HG03521 (cell line): ENCODE measurements around the gene FADS3.
"Not testable (repeated sequence)": the region's sequence is repeated elsewhere in the genome, so short reads cannot be mapped to it uniquely, and the experiment has no call there.

Experiments
- ATAC-seq: cut with Tn5 transposase; IDR thresholded peaks from one replicate; pipeline ENCODE4 v1.9.1; 2021; ENCODE audit warnings: mild to moderate bottlenecking, moderate library complexity; ENCODE audit not compliant: unreplicated experiment

The FADS3 gene

DNA sequence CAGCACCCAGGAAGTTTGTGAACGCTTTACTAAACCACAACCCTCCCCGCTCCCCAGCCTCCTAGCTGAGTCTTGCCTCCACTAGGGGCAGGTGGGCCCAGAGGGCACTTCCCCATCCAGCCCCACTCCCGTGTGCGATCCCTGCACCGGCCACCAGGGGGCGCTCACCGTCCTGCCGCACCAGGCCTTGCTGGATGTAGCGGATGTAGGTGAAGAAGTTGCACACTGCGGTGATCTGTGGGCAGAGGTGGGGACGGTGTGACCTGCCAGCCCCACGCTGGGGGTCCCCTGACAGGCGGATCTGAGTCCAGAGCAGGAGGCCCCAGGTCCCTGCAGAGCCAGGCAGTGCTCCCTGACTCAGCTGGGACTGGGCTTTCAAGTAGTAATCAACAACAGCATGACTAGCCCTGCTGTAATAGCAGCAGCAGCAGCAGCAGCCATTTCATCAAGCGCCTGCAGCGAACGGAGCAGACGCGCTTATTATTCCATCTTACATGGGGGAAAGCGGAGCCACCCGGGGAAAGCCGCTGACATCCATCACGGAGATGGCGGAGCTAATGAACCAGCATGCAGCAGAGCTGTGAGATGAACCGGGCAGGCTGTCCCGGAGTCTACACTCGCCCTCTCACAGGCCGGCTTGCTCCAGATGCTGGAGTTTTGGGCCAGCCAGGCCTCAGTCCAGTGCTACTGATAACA is 7.9 kb upstream of the FADS3 start:
- ATAC-seq: peak; percentile 52

DNA sequence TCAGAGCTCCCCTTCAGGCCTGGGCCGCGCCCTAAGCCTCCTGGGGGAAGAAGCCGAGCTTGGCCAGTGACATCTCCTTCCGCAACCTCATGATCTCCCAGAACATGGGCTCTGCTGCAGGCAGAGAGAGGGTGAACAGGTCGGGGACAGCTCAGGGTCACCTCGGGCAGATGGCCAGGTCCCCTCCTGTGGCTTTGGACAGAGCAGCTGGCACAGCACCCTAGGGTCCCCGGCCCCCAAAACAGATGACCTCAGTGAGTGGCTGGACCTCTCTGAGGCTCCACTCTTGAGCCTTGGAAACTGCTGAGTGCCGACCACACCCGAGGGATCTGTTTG is 6.9 kb upstream of the FADS3 start:
- ATAC-seq: no peak

DNA sequence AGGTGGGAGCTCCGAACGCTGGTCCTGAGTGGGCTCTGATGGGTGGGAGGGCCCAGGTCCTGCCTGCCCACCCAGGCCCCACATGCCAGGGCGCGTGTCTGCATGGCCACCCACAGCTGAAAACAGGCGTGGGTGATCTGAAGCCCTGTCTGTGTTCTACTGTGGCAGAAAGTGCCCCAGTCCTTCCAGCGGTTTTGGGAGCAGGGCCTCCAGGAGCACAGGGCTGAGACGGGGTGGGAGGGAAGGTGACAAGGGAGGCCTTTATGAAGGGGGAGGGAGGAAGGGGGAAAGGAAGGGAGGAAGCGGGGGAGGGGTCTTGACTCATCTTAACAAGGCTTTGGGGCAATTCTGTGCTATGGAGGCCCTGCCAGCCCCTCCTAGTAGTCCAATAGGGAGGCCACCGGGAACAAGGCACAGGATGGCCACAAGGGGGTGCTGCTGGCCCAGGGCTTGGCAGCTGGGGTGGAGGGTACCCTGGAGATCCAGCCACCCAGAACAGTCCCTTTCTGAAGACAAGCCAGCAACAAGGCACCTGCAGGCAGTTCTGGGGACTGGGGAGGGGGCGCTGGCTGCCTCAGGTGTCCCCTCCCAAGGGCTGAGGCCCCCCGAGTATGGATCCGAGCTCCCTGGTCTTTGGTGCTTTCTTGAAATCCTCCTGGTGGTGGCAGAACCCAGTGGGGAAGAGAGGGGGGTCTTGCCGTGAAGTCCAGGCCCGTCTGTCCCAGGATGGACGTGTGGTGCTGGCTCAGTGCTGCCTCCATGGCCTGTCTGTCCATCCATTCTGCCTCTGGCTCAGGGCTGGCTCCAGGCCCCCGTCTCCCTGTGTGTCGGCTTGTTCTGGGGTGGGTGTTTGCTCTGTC is 6.3 kb upstream of the FADS3 start:
- no peak for ATAC-seq

DNA sequence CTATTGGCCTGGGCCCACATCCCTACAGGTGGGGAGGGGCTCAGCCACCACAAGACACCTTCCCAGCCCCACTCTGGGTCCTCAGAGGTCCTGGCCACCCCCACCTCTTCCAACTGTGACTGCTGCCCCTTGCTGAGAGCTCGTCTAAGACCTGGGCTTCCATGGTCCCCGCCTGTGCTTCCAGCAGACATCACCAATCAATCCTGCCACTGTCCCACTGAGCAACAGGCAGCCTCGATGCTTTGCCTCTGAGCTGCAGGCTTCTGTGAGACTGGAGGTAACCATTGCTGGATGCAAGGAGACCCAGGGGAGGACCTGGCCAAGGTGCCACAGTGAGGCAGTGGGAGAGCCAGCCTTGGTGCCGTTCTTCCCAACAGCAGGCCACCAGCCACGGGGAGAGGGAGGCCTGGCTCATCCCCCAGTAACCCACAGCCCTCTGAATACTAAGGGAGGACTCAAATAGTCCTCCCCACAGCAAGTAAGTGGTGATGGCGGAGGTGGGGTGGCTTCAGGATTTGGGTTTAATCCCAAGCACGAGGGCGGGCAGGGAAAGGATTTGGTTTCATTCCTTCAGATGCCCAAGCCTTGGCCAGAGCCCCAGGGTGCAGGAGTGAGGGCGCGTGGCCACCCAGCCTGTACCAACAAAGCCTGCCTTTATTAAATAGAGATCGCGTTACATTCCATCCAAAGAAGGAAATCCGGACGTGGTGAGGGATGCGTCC is 5.5 kb upstream of the FADS3 start:
- ATAC-seq: no peak

DNA sequence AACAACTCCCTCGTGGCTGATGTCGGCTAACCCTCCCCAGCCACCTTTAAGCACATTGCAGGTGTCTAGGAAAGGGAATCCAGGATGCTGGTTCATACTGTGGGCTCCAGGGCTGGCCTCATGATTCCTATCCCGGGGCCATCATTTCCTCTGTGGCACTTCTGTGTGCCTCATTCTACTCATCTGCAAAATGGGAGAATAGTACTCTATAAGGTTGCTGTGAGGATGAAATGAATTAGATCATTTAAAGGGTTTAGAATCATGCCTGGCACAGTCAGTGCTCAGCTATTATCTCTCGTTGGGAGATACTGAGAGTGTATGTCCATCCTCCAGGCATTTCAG is 4.3 kb upstream of the FADS3 start:
- ATAC-seq: no peak

DNA sequence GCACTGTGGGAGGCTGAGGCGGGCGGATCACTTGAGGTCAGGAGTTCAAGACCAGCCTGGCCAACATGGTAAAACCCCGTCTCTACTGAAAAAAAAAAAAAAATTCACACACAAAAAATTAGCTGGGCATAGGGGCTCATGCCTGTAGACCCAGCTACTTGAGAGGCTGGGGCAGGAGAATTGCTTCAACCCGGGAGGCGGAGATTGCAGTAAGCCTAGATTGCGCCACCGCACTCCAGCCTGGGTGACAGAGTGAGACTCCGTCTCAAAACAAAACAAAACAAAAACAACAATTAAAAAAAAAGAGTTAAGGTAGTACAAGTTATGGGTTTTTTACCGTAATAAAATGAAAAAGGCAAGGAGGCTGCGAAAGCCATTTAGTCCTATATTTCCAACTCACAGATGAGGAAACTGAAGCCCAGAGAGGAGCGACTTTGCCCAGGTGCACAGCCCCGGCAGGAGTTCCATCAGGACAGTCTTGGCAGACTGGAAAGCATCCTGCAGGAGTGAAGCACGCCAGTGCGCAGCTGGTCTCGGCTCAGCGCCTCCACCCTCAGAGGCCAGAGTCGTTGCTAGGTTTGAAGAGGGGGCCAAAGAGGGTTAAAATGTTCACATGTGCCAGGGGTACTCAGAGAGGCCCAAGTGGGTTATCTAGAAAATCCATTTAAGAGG is 3.8 kb upstream of the FADS3 start:
- ATAC-seq: no peak

DNA sequence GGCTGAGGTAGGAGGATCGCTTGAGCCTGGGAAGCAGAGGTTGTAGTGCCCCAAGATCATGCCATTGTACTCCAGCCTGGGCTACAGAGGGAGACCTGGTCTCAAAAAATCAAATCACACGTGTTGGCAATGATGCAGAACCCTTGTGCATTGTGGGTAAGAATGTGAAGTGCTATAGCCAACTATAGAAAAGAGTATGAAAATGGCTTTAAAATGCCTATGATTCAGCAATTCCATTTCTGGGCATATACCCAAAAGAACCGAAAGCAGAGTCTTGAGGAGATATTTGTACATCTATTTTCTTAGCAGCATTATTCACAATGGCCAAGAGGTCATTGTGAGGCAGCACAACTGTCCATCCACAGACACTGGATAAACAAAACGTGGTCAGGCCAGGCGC is 2.6 kb upstream of the FADS3 start:
- no peak for ATAC-seq

DNA sequence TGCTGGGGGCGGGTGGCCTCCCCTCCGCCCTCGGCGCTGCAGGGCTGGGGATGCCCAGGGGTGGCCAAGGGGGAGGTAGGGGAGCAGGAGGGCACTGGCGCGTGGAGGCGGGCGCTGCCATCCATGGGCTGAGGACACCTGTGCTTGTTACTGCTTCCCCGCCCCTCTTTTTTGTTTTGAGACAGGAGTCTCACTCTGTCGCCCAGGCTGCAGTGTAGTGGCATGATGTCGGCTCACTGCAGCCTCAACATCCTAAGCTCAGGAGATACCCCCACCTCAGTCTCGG is 683 bp upstream of the FADS3 start:
- ATAC-seq: peak; percentile 27

DNA sequence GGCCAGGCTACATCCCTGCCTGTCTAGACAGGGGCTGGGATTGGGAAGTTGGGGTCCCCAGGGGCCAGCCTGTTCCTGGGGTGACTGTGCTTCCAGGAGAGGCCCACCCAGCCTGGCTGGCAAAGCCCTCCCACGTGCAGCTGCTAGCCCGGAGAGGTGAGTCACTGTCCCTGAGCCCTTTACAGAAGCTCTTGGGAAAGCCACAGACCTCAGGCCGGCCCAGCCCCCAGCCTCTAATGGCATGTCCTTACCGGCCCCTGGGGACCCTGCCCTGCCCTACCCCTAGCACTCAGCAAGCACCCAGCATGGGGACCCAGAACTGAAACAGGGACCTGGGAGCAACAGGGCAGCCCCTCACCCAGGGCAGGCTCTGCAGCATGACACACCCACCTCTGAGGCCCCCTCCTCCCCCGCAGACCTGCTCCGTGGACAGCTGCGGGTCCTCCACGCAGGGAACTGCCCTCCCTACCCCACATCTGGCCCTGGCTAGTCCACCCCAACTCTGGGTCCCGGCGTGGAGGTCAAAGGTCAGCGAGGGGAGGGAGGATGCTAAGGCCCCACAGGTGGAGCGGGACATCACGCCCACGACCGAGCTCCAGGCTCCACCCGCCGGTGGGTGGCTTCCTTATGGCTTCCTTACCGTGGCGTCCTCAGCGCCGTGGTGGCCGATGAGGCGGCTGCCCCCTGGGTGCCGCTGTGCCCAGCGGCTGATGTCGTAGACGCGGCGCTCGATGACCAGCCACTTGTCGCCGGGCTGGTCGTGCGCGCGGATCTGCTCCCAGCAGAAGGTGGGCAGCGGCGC is 615 bp downstream of the FADS3 start:
- ATAC-seq: peak; percentile 14

DNA sequence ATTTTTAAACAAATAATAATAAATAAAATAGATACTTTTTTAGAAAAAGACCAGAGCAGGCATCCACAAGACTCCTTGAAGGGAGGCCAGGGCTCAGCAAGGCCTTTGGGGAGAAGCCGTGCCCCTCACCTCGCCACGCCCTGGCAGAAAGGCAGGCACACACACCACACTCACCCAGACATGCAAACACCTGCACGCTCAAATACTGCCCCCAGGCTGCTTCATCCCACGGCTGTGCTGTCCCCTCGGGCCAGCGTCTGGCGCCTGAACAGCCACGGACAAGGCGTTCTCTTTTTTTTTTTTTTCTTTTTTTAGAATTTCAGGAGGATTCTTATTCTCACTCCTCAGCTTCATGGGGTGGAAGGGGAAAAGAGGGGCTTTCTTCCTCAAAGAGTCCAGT is 1.5 kb downstream of the FADS3 start:
- no peak for ATAC-seq

DNA sequence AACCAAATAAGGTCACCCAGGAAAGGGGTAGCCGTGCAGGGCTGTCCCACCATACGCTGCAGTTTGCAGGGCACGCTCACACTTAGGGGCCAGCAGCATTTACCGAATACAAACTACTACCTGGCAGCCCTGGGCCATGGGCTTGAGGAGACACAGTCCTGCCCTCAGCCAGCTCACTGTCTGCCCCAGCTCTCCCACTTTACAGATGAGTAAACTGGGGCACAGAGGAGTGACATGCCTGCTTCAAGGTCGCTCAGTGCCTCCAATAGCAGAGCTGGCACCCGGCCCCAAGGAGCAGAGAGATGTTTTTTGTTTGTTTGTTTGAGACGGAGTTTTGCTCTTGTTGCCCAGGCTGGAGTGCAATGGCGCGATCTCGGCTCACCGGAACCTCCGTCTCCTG is 2.8 kb downstream of the FADS3 start:
- no peak for ATAC-seq

DNA sequence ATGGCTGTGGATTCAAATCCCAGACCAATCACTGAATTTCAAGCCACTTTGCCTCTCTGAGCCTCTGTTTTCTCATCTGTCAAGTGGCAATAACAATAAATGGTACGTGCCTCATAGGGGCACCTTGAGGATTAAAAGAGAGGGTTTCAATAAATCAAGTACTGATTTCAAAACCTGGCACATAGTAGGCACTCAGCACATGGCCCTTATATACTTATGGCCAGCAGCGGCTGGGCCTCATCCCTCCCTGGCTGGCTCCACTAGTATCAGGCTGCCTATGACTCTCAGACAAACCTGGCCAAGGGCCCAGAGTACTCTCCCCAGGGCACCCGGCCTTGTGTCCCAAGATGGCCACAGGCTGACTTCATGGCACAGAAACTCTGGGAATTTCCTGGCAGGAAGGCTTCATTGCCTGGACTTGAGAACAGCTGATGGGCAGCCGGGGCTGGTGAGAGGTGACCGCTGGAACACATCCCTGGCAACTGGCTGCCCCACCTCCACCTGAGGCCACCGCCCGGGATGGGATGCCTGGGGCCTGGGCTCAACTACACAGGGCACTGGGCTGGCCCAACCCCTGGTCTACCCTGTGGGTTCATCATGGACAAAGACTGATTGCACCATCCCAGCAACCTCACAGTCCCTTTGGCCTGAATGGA is 3.4 kb downstream of the FADS3 start:
- no peak for ATAC-seq

DNA sequence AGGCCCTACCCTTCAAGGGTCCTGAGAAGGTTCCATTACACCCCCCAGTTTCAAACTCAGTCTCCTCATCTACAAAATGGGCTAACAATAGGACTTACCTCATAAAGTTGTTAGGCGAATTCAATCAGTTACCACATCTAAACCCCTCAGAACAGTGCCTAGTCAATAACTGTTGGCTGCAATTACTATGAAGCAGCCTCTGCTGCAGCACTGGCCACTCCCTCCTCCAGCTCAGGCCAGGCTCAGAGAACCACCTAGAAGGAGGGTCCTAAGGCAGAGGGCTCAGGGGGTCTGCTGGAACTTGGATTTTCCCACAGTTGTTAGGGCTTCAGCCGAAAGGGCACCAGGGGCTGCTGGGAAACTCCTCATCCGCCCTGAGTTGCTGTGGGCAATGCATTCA is 4.7 kb downstream of the FADS3 start:
- ATAC-seq: no peak

DNA sequence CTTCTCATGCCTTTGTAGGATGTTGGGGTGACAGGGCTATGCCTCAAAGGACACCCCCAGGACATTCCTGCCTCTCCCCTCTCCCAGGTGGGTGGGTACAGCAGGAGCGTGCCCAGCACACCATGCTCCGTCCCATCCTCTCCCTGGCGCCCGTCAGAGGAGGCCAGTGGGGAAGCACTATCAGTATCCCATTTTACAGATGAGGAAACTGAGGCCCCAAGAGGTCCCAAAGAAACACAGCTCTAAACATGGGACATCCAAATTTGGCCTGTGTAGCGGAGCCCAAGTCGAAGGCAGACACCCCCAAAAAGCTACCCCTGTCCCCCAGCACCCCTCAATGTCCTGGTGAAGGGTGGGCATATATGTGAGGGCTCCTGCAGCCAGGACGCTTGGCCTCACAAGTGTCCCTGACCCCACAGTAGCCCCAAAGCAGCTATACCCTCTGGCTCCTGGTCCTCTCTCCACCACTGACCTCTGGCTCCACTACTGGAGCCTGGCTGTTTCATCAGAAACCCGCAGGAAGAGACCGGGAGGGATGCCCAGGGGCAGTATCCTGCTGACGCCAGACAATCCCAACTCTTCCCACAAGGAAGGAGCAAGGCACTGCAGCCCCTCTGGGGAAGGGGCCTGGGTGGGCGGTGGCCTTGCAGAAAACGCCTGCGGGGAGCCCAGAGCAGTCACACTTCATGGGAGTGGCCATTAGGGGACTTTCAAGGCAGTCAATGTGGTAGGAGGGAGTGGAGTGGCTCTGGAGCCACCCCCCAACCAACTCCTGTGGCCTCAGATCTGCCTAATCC is 5.4 kb downstream of the FADS3 start:
- ATAC-seq: no peak

DNA sequence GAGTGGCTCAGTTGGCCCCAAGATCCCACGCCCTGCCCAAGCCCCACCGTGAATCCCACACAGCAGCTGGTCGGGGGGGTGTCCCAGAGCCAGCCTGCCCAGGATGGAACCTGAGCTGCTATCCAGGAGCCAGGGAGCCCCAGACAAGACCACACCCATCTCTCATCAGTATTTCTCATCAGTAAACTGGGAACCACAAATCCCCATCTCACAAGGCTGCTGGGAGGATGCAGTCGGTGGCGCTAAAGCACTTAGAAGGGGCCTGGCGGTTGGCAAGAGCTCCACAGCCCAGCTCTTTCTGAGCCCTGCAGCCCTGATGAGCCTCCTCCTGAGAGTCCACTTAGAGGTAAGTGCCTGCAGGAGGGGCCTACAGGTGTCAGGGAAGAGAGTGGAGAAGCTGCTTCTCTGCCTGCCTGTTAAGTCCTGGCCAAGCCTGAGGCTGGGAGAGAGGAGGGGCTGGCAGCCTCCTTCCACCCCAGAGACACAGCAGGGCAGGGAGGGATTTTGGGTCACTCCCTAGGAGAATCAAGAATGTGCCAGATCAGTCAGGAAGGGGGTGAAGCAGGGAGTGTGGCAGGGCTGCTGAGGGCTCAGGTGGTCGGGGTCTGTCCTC is 6.1 kb downstream of the FADS3 start:
- no peak for ATAC-seq

DNA sequence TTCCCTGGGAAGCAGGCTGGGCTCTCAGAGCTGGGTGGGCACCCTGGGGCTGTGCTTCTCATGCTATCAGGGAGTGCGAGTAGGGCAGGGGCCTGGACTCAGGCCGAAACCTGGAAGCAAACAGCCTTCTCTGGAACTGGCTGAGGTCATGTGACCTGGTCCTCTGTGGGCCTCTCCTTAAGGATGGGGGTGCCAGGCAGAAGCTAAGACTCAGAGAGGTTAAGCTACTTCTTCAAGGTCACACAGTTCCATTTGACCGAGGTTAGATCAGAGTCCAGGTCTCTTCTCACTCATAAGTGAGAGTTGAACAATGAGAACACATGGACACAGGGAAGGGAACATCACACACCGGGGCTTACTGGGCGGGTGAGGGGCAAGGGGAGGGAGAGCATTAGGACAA is 7.4 kb downstream of the FADS3 start:
- no peak for ATAC-seq

DNA sequence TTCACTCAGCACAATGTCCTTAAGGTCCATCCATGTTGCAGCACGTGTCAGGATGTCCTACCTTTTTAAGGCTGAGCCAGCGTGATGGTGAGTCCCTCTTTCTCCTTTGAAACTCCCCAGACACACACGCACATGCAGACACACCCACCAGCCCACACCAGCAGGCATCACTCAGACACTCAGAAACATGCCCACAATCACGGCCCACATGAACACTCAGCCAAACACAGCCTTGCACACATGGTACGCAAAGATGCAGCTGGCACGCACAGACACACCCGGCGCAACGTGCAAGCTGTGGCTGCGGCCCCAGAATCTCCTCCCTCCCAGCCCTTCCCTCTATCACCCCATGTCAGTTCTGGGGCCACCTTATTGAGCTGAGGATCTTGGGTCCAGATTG is 8.0 kb downstream of the FADS3 start:
- ATAC-seq: no peak

DNA sequence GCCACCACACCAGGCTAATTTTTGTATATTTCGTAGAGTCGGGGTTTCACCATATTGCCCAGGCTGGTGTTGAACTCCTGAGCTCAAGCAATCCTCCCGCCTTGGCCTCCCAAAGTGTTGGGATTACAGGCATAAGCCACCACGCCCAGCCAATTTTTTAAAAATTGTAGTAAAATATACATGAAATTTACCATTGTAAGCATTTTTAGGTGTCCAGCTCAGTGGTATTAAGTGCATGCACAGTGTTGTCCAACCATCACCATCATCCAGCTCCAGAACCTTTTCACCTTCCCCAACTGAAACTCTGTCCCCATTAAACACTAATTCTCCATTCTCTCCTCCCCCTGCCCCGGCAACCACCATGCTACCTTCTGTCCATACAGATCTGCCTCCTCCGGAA is 8.5 kb downstream of the FADS3 start:
- ATAC-seq: no peak

DNA sequence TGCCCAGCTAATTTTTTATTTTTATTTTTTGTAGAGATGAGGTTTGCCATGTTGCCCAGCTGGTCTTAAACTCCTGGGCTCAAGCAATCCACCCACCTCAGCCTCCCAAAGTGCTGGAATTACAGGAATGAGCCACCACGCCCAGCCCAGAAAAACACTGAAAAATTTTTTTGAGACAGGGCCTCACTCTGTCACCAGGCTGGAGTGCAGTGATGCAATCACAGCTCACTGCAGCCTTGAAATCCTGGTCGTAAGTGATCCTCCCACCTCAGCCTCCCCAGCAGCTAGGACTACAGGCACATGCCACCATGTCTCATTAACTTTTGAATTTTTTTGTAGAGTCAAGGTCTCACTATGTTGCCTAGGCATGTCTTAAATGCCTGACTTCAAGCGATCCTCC is 9.1 kb downstream of the FADS3 start:
- not testable (repeated sequence) for ATAC-seq
